ENCODE data around the gene SLC12A8. TPM values are rescaled to one million over a fixed set of nuclear protein-coding genes. Genes with fewer than 3 reads are reported as not detected.

The SLC12A8 gene
- total and polyA plus RNA-seq, 2 experiments from 2014 or later, result 3.4 to 7.8 TPM

DNA sequence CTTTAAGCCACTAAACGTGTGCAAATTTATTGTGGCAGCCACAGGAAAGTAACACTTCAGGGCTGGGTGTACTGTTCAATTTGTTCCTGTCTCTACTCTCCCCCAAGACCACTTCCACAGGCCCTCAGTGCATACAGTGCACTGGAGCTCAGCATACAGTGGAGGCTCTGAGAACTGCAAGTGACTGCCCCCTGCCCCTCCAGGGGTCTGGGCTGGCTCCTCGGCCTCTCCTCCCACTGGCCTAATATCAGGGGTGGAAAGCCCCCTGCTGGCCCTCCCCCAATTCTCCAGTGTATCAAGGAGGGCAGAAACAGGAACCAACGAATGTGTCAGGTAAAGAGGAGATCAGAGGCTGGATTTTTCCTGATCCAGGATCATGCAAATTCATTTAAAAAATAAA, 136.8 kb downstream of the SLC12A8 start:
- Histone ChIP-seq H3K9me3 (ENCODE audit: low read depth) (no peaks in the 10 kb centered on the region), H3K9me2 (ENCODE audit: insufficient read depth) (no peaks in the 10 kb centered on the region; the same call in 1 of the 2 replicates), H4K20me1 (ENCODE audit: insufficient read depth) (no peaks in the 10 kb centered on the region), H3K79me2 (ENCODE audit: insufficient read depth) (no peaks in the 10 kb centered on the region), H3F3A (ENCODE audit: insufficient read depth) (peaks cover 8% of the 10 kb centered on the region), H3K9ac (no peak overlapping the region), H3K4me1 (ENCODE audit: insufficient read depth) (peaks cover 8% of the 10 kb centered on the region), H3K27me3 (replicated peaks; ENCODE audit: insufficient read depth) (no peaks in the 10 kb centered on the region), H3K36me3 (ENCODE audit: low read depth) (no peaks in the 10 kb centered on the region), H3K4me2 (ENCODE audit: unreplicated experiment) (no peak overlapping the region), H3K27ac (no peak overlapping the region), H2AFZ (no peak overlapping the region), H3K4me3 (no peak overlapping the region)
- in situ Hi-C loops (cut with MboI), result no loop called here
- TF ChIP-seq EZH2phosphoT487 (IDR thresholded peaks at IDR 0.05; ENCODE audit: insufficient read depth, low read depth) (no peak), EZH2 (IDR thresholded peaks at IDR 0.05; ENCODE audit: insufficient read depth, poor library complexity, severe bottlenecking) (no peak)
- 58 to 66% methylated on average over 3 of the region's 3 CpGs for WGBS, 2 experiments (ENCODE audit: low coverage in 1 of 2, low lambda C conversion rate in 2 of 2, missing lambda C conversion rate in 2 of 2)
- no peak for DNase-seq

DNA sequence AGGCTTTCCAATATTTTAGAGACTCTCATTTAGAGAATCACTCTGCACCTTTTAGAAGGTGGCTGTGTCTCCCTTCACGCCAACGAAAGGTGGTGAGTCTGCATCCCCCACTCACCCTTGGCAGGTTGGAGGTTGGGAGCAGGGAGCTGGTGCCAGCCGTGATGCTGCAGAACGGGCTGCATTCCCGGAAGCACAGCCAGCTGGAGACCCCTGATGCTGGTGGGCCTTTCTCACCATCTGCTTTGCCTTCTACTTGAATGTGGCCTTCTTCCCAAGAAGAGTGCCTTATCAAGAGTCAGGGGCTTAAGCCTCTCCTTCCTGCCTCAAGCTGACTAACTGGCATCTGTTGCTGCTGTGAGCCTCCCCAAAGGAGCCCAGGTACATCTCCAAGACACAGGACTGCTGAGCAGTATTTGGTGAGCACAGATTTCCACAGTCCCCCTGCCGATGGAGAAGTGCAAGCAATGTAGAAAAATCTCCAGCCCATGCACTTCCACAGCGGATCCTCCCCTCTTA, 139.1 kb downstream of the SLC12A8 start:
- no peaks in the 10 kb centered on the region for H3K27me3 ChIP-seq (replicated peaks; ENCODE audit: insufficient read depth)
- in situ Hi-C loops (cut with MboI), result no loop called here
- H3K4me2 ChIP-seq (ENCODE audit: unreplicated experiment), result no peak overlapping the region
- no peak overlapping the region for H2AFZ ChIP-seq
- no peaks in the 10 kb centered on the region for H3K9me3 ChIP-seq (ENCODE audit: low read depth)
- no peaks in the 10 kb centered on the region for H3K36me3 ChIP-seq (ENCODE audit: low read depth)
- no peak overlapping the region for H3K27ac ChIP-seq
- H3K4me3 ChIP-seq, result no peak overlapping the region
- no peaks in the 10 kb centered on the region for H4K20me1 ChIP-seq (ENCODE audit: insufficient read depth)
- WGBS, 2 experiments (ENCODE audit: low coverage in 1 of 2, low lambda C conversion rate in 2 of 2, missing lambda C conversion rate in 2 of 2), result 73 to 79% methylated on average over 7 of the region's 7 CpGs
- TF ChIP-seq EZH2phosphoT487 (IDR thresholded peaks at IDR 0.05; ENCODE audit: insufficient read depth, low read depth) (no peak), EZH2 (IDR thresholded peaks at IDR 0.05; ENCODE audit: insufficient read depth, poor library complexity, severe bottlenecking) (no peak)
- H3K4me1 ChIP-seq (ENCODE audit: insufficient read depth), result peaks cover 8% of the 10 kb centered on the region
- H3F3A ChIP-seq (ENCODE audit: insufficient read depth), result peaks cover 8% of the 10 kb centered on the region
- H3K79me2 ChIP-seq (ENCODE audit: insufficient read depth), result no peaks in the 10 kb centered on the region
- no peaks in the 10 kb centered on the region; the same call in 1 of the 2 replicates for H3K9me2 ChIP-seq (ENCODE audit: insufficient read depth)
- DNase-seq, result no peak
- H3K9ac ChIP-seq, result no peak overlapping the region

DNA sequence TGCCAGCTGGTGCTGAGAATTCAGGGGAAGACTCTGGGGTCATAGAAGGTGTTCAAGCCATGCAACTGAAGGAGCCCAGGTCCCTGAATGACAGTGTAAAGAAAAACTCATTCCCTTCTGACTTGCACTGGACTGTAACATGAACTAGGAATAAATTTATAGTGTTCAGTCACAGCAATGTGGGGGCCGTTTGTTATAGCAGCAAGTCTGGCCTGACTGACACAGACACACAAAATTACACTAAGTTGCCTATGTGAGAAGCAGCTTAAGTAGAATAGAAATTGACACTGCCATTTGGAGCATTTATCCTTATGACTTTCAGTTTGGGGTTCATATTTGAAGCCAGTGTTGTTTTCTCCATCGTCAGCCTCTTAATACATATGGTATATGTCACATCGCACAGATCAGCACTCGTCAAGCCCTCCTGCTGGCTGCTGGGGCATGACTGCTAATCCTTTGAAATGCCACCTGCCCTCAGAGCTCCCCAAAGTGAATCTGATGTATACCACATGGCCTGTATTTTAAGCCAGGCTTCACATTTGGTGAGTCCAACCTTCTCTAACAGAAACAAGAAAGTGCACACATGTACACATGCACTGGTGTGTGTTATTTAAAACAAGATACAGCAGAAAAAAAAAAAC, 139.7 kb downstream of the SLC12A8 start:
- TF ChIP-seq EZH2 (IDR thresholded peaks at IDR 0.05; ENCODE audit: insufficient read depth, poor library complexity, severe bottlenecking), result no peak
- H2AFZ ChIP-seq, result no peak overlapping the region; the same call in 1 of the 2 replicates
- no peak for DNase-seq
- H3K9me2 ChIP-seq (ENCODE audit: insufficient read depth), result no peaks in the 10 kb centered on the region; the same call in 1 of the 2 replicates
- WGBS, 2 experiments (ENCODE audit: low coverage in 1 of 2, low lambda C conversion rate in 2 of 2, missing lambda C conversion rate in 2 of 2), result 71 to 74% methylated on average over 4 of the region's 4 CpGs
- in situ Hi-C loops (cut with MboI), result no loop called here
- peaks cover 8% of the 10 kb centered on the region for H3F3A ChIP-seq (ENCODE audit: insufficient read depth)
- no peak overlapping the region for H3K9ac ChIP-seq
- H3K36me3 ChIP-seq (ENCODE audit: low read depth), result no peaks in the 10 kb centered on the region
- no peaks in the 10 kb centered on the region for H4K20me1 ChIP-seq (ENCODE audit: insufficient read depth)
- H3K4me3 ChIP-seq, result no peak overlapping the region
- no peak overlapping the region for H3K27ac ChIP-seq
- no peak overlapping the region for H3K4me2 ChIP-seq (ENCODE audit: unreplicated experiment)
- H3K9me3 ChIP-seq (ENCODE audit: low read depth), result no peaks in the 10 kb centered on the region
- H3K4me1 ChIP-seq (ENCODE audit: insufficient read depth), result peaks cover 8% of the 10 kb centered on the region
- H3K79me2 ChIP-seq (ENCODE audit: insufficient read depth), result no peaks in the 10 kb centered on the region
- no peaks in the 10 kb centered on the region for H3K27me3 ChIP-seq (replicated peaks; ENCODE audit: insufficient read depth)

DNA sequence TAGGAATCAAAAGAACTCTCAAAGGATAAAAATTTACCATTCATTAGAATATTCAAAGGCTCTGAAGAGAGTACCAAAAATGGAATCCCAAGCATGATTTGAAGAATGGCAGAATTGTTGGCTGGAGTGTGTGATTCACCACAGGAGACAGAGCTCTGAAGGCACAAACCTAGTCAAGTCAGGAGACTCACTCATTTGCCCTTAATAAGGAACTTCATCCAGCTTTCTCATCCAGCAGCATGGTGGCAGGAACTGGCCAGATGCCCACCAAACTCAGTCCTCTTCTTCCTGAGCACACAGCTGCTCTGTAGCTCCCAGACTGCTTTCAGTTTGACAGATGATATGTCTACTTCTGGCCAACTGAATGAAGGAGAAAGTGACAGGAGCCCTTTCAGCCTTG, 140.2 kb downstream of the SLC12A8 start:
- H3K9me2 ChIP-seq (ENCODE audit: insufficient read depth), result no peaks in the 10 kb centered on the region; the same call in 1 of the 2 replicates
- TF ChIP-seq EZH2 (IDR thresholded peaks at IDR 0.05; ENCODE audit: insufficient read depth, poor library complexity, severe bottlenecking), result no peak
- TF ChIP-seq EZH2phosphoT487 (IDR thresholded peaks at IDR 0.05; ENCODE audit: insufficient read depth, low read depth), result no peak
- H2AFZ ChIP-seq, result peak overlapping the region; percentile 34; the same call in 1 of the 2 replicates
- H3K27me3 ChIP-seq (replicated peaks; ENCODE audit: insufficient read depth), result no peaks in the 10 kb centered on the region
- H3K36me3 ChIP-seq (ENCODE audit: low read depth), result no peaks in the 10 kb centered on the region
- no peaks in the 10 kb centered on the region for H3K9me3 ChIP-seq (ENCODE audit: low read depth)
- no peak overlapping the region for H3K4me3 ChIP-seq
- H3K27ac ChIP-seq, result no peak overlapping the region
- H3K4me2 ChIP-seq (ENCODE audit: unreplicated experiment), result no peak overlapping the region
- peaks cover 8% of the 10 kb centered on the region for H3F3A ChIP-seq (ENCODE audit: insufficient read depth)
- H3K4me1 ChIP-seq (ENCODE audit: insufficient read depth), result peaks cover 11% of the 10 kb centered on the region
- no peaks in the 10 kb centered on the region for H3K79me2 ChIP-seq (ENCODE audit: insufficient read depth)
- in situ Hi-C loops (cut with MboI), result no loop called here
- no peak overlapping the region for H3K9ac ChIP-seq
- no peaks in the 10 kb centered on the region for H4K20me1 ChIP-seq (ENCODE audit: insufficient read depth)
- DNase-seq, result peak; percentile 70

Data from GM23248 (cell line).